NB4 (cell line): ENCODE results near the gene THADA.

ENCODE experiments used
- CTCF ChIP-seq: IDR thresholded peaks from one replicate; pipeline ENCODE4 v1.5.1; 2012; ENCODE audit warnings: low read depth, low read length
- MAX ChIP-seq: IDR thresholded peaks from 2 replicates; pipeline ENCODE4 v1.6.1; 2011; ENCODE audit warnings: low read depth, low read length
- MYC ChIP-seq: IDR thresholded peaks from 2 replicates; pipeline ENCODE4 v1.6.1; 2011; ENCODE audit warnings: low read depth, low read length
- POLR2A ChIP-seq: IDR thresholded peaks from 2 replicates; pipeline ENCODE4 v1.6.1; 2011; ENCODE audit warnings: mild to moderate bottlenecking; ENCODE audit not compliant: insufficient read length; ENCODE audit errors: extremely low read depth

- no peak for TF ChIP-seq POLR2A
- TF ChIP-seq CTCF = no peak
- no peak for TF ChIP-seq MYC
- no peak for TF ChIP-seq MAX
Measured at GRCh38 chr2:43475922-43476321, 119.9 kb downstream of the THADA start.
